KOPT-K1 (cell line): ENCODE data around the gene VWA3A.
"Not testable (repeated sequence)": the region's sequence is repeated elsewhere in the genome, so short reads cannot be mapped to it uniquely, and the experiment has no call there.

ENCODE experiments used
- H3K27ac ChIP-seq: fragments of 200-600 bp; sonication (generic); 2 replicates; pipeline ENCODE4 v1.5.1; 2016; ENCODE audit warnings: antibody characterized with exemption, mild to moderate bottlenecking, low read depth, low read length; ENCODE audit not compliant: poor library complexity, severe bottlenecking
- H3K36me3 ChIP-seq: fragments of 200-600 bp; sonication (generic); 2 replicates; pipeline ENCODE4 v1.5.1; 2017; ENCODE audit warnings: antibody characterized with exemption, mild to moderate bottlenecking, low read length, moderate library complexity; ENCODE audit not compliant: insufficient read depth
- H3K9me3 ChIP-seq: fragments of 200-600 bp; sonication (generic); 2 replicates; pipeline ENCODE4 v1.5.1; 2017; ENCODE audit warnings: antibody characterized with exemption, low read length, mild to moderate bottlenecking; ENCODE audit not compliant: insufficient read depth, poor library complexity, severe bottlenecking

Gene VWA3A

DNA sequence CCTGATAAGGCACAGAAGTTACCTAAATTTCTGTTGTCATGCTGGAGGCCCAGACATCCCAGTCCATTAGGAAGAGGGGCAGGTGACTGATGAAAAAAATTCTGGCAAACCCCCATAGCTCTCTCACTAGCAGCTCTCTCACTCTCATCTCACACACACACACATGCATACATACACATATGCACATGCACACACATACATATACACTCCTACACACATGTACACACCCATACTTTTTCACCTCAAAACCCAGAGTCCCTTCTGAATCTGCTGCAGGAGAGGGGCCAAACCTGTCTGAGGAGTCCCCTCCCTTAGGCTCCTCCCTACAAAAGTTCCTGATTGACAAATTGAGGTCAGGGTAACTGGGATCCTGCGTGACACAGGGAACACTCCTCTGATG is 47.4 kb downstream of the VWA3A start:
- H3K9me3 ChIP-seq: no peaks in the 10 kb centered on the region
- H3K36me3 ChIP-seq: no peaks in the 10 kb centered on the region
- no peak overlapping the region for H3K27ac ChIP-seq

DNA sequence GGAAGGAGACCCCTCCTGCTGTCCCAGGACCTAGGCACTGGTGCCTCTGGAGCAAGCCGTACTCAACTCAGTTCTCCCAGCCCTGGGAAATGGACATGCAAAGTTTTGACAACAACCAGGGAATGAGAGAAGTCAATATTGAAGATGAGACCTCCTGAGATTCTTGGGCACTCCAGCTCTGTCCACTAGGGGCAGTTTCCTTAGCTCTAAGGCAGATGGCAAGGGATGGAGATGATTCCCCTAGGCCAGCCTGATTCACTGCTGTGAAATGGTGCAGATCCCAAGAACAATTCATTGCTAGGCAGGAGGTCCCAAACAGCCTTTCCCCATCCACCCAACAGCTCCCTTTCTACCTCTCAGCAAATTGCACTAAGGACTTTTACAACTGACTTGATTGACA is 49.4 kb downstream of the VWA3A start:
- no peaks in the 10 kb centered on the region for H3K9me3 ChIP-seq
- no peak overlapping the region for H3K27ac ChIP-seq
- H3K36me3 ChIP-seq: no peaks in the 10 kb centered on the region

DNA sequence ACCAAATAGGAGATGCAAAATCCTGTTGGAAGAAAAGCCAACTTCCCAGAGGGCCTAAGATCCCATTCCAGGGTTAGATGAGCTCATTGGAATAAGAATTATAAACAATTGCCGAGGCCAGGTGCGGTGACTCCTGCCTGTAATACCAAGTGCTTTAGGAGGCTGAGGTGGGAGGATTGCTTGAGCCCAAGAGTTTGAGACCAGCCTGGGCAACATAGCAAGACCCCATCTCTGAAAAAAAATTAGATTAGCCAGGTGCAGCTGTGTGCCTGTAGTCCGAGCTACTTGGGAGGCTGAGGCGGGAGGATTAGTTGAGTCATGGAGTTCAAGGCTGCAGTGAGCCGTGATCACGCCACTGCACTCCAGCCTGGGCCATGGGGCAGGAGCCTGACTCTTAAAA is 52.2 kb downstream of the VWA3A start:
- Histone ChIP-seq H3K27ac (no peak overlapping the region), H3K9me3 (no peaks in the 10 kb centered on the region), H3K36me3 (no peaks in the 10 kb centered on the region)

DNA sequence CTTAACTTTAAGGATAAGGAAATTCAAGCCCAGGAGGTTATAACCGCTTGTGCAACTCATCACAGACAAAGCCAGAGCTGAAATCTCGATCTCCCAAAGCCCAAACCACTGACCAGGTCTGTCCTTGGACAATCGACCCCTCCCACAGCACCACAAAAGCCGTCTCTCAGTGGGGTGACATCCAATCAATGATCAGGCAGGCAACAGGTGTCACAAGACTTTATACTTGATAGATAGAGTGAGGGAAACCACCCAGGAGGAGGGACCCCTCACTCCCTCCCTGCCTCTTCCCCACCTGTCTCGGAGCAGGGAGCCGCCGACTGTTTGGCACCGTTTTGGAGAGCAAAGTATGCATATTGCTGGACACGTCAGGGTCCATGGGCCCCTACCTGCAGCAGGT is 55.5 kb downstream of the VWA3A start:
- no peak overlapping the region for H3K27ac ChIP-seq
- no peaks in the 10 kb centered on the region for H3K9me3 ChIP-seq
- H3K36me3 ChIP-seq: no peaks in the 10 kb centered on the region

DNA sequence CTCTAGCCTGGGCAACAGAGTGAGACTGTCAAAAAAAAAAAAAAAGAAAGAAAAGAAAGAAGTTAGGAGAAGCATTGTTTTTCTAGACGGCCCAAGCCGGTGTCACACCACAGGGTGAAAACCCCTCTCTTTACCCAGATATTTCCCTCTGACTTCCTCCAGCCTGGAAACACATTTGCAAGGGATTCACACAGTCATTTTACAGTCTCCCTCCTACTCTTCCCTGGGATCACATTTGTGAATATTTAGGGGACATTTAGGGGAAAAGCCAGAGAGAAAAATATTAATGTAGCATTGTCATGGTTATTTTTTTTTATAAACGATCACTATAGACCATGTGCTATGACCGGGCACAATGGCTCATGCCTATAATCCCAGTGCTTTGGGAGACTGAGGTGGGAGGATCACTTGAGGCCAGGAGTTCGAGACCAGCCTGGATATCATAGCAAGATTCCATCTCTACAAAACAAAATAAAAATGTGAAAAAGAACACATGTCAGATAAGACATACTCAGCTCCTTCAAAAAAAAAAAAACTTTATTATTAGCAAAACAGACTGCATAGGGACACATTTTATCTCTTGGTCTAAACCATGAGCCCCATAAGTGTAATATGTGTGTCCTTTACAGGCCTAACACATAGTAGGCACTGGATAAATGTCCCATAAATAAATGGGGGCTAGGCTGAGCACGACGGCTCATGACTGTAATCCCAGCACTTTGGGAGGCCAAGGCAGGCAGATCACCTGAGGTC is 59.1 kb downstream of the VWA3A start:
- Histone ChIP-seq H3K9me3 (no peaks in the 10 kb centered on the region), H3K27ac (no peak overlapping the region), H3K36me3 (no peaks in the 10 kb centered on the region)

- H3K36me3 ChIP-seq: no peaks in the 10 kb centered on the region
- H3K27ac ChIP-seq: no peak overlapping the region
- H3K9me3 ChIP-seq: no peaks in the 10 kb centered on the region
Measured at GRCh38 chr16:22152316-22152715, 60.0 kb downstream of the VWA3A start.

DNA sequence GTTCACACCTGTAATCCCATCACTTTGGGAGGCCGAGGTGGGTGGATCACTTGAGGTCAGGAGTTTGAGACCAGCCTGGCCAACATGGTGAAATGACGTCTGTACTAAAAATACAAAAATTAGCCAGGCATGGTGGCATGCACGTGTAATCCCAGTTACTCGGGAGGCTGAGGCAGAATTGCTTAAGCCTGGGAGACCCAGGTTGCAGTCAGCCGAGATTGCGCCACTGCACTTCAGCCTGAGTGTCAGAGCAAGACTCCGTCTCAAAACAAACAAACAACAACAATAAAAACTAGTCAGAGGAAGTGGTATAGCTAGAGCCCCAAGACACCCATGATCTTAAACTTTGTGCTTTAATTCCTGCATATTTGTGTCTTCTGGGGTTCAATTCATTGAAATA is 60.7 kb downstream of the VWA3A start:
- not testable (repeated sequence) for H3K9me3 ChIP-seq, H3K36me3 ChIP-seq, H3K27ac ChIP-seq

GRCh38 chr16:22161401-22161800 is 69.1 kb downstream of the VWA3A start:
- H3K36me3 ChIP-seq: no peaks in the 10 kb centered on the region
- H3K27ac ChIP-seq: no peak overlapping the region

GRCh38 chr16:22161999-22162655 is 69.8 kb downstream of the VWA3A start, which contains the start of gene SDR42E2:
SDR42E2 (plus strand) TSS chr16:22162506; CDS start chr16:22165583, 3,077 bp downstream.
- Histone ChIP-seq H3K27ac (no peak within 1 kb of the TSS), H3K9me3 (no peaks in the 10 kb centered on the region), H3K36me3 (no peaks in the 10 kb centered on the region)

More at GRCh38 chr16:22161401-22161800, 69.1 kb downstream of the VWA3A start:
- no peaks in the 10 kb centered on the region for H3K9me3 ChIP-seq

- no peaks in the 10 kb centered on the region for H3K36me3 ChIP-seq
- H3K9me3 ChIP-seq: no peaks in the 10 kb centered on the region
- H3K27ac ChIP-seq: no peak overlapping the region
Measured at GRCh38 chr16:22162656-22163009, 70.3 kb downstream of the VWA3A start.

- Histone ChIP-seq H3K36me3 (no peaks in the 10 kb centered on the region), H3K9me3 (no peaks in the 10 kb centered on the region), H3K27ac (no peak overlapping the region)
Measured at GRCh38 chr16:22163806-22164205, 71.5 kb downstream of the VWA3A start.

GRCh38 chr16:22164482-22164881 is 72.1 kb downstream of the VWA3A start:
- Histone ChIP-seq H3K27ac (no peak overlapping the region), H3K9me3 (no peaks in the 10 kb centered on the region)

GRCh38 chr16:22165508-22166285 is 73.4 kb downstream of the VWA3A start:
- Histone ChIP-seq H3K9me3 (no peaks in the 10 kb centered on the region), H3K27ac (no peak overlapping the region), H3K36me3 (no peaks in the 10 kb centered on the region)

More at GRCh38 chr16:22164482-22164881, 72.1 kb downstream of the VWA3A start:
- H3K36me3 ChIP-seq: no peaks in the 10 kb centered on the region

- Histone ChIP-seq H3K36me3 (no peaks in the 10 kb centered on the region), H3K27ac (no peak overlapping the region), H3K9me3 (no peaks in the 10 kb centered on the region)
Measured at GRCh38 chr16:22171953-22172352, 79.6 kb downstream of the VWA3A start.

GRCh38 chr16:22172642-22173041 is 80.3 kb downstream of the VWA3A start:
- not testable (repeated sequence) for H3K36me3 ChIP-seq, H3K9me3 ChIP-seq, H3K27ac ChIP-seq
